Trophoblast cell (in vitro differentiated cells and primary cell): ENCODE measurements around the gene ARHGAP25.

Experiments
- DNase-seq, 2 donors: peaks; one replicate each; pipeline ENCODE4 v3.0.0-alpha.2; 2016
- H2AFZ ChIP-seq: 2 replicates; pipeline ENCODE4 v1.6.1; 2013; ENCODE audit warnings: low read length, moderate library complexity, mild to moderate bottlenecking; ENCODE audit not compliant: insufficient read depth, poor library complexity
- H2AK5ac ChIP-seq: 2 replicates; pipeline ENCODE4 v1.6.1; 2013; ENCODE audit warnings: mild to moderate bottlenecking, low read length
- H2BK120ac ChIP-seq: 2 replicates; pipeline ENCODE4 v1.6.1; 2013; ENCODE audit warnings: low read length, mild to moderate bottlenecking, moderate library complexity; ENCODE audit not compliant: insufficient read depth, poor library complexity
- H2BK12ac ChIP-seq: 2 replicates; pipeline ENCODE4 v1.6.1; 2013; ENCODE audit warnings: mild to moderate bottlenecking, low read length, moderate library complexity
- H2BK5ac ChIP-seq: 2 replicates; pipeline ENCODE4 v1.6.1; 2013; ENCODE audit warnings: low read length, low read depth, moderate library complexity, mild to moderate bottlenecking; ENCODE audit not compliant: poor library complexity
- H3K14ac ChIP-seq: 2 replicates; pipeline ENCODE4 v1.6.1; 2013; ENCODE audit warnings: mild to moderate bottlenecking, low read length
- H3K18ac ChIP-seq: 2 replicates; pipeline ENCODE4 v1.6.1; 2013; ENCODE audit warnings: mild to moderate bottlenecking, low read length
- H3K23ac ChIP-seq: 2 replicates; pipeline ENCODE4 v1.6.1; 2013; ENCODE audit warnings: low read length
- H3K27ac ChIP-seq: 2 replicates; pipeline ENCODE4 v1.5.1; 2013; ENCODE audit warnings: low read depth, mild to moderate bottlenecking, inconsistent platforms, low read length, moderate library complexity
- H3K27me3 ChIP-seq: 2 replicates; pipeline ENCODE4 v1.6.1; 2013; ENCODE audit warnings: inconsistent platforms, mild to moderate bottlenecking, low read length, moderate library complexity; ENCODE audit not compliant: insufficient read depth
- H3K36me3 ChIP-seq, 2 experiments: 1 replicate in 1 of 2; 2 replicates in 1 of 2; pipeline ENCODE4 v1.6.1; 2013; ENCODE audit warnings: low read length in 2 of 2, mild to moderate bottlenecking in 2 of 2, moderate library complexity in 1 of 2; ENCODE audit not compliant: insufficient read depth in 2 of 2, control insufficient read depth in 1 of 2
- H3K4ac ChIP-seq: 2 replicates; pipeline ENCODE4 v1.6.1; 2013; ENCODE audit warnings: low read depth, mild to moderate bottlenecking, low read length, moderate library complexity
- H3K4me1 ChIP-seq, 2 experiments: 1 replicate in 1 of 2; 2 replicates in 1 of 2; pipeline ENCODE4 v1.6.1; 2013; ENCODE audit warnings: low read length in 2 of 2, mild to moderate bottlenecking in 2 of 2, moderate library complexity in 1 of 2; ENCODE audit not compliant: insufficient read depth in 2 of 2, control insufficient read depth in 1 of 2
- H3K4me2 ChIP-seq: 2 replicates; pipeline ENCODE4 v1.6.1; 2013; ENCODE audit warnings: inconsistent platforms, mild to moderate bottlenecking, low read length, moderate library complexity
- H3K4me3 ChIP-seq: 2 replicates; pipeline ENCODE4 v1.5.1; 2013; ENCODE audit warnings: mild to moderate bottlenecking, low read depth, low read length, inconsistent platforms
- H3K79me1 ChIP-seq: one replicate; pipeline ENCODE4 v1.6.1; 2013; ENCODE audit warnings: low read length
- H3K79me2 ChIP-seq: 2 replicates; pipeline ENCODE4 v1.6.1; 2013; ENCODE audit warnings: low read length, mild to moderate bottlenecking; ENCODE audit not compliant: control insufficient read depth, insufficient read depth, poor library complexity
- H3K9ac ChIP-seq: 2 replicates; pipeline ENCODE4 v1.6.1; 2013; ENCODE audit warnings: mild to moderate bottlenecking, low read length
- H3K9me3 ChIP-seq: 2 replicates; pipeline ENCODE4 v1.6.1; 2013; ENCODE audit warnings: low read depth, mild to moderate bottlenecking, control low read depth, inconsistent platforms, low read length; ENCODE audit not compliant: insufficient read depth
- H4K12ac ChIP-seq: 2 replicates; pipeline ENCODE4 v1.6.1; 2013; ENCODE audit warnings: low read depth, mild to moderate bottlenecking, low read length, moderate library complexity
- H4K8ac ChIP-seq: 2 replicates; pipeline ENCODE4 v1.6.1; 2013; ENCODE audit warnings: low read depth, mild to moderate bottlenecking, low read length, moderate library complexity
- H4K91ac ChIP-seq: one replicate; pipeline ENCODE4 v1.6.1; 2013; ENCODE audit warnings: low read depth, mild to moderate bottlenecking, low read length, moderate library complexity
- WGBS: extraction: QIAGEN DNeasy Blood & Tissue Kit; methylation state at CpG from one replicate; pipeline ENCODE4 v1.1.7; 2013; ENCODE audit warnings: missing lambda C conversion rate; ENCODE audit not compliant: insufficient read length, insufficient coverage; ENCODE audit errors: extremely low coverage; 5-methylcytosine and 5-hydroxymethylcytosine counted together

The ARHGAP25 gene

GRCh38 chr2:68769586-68770270, 35.1 kb downstream of the ARHGAP25 start:
- no peaks in the 10 kb centered on the region for H3K9me3 ChIP-seq
- H3K27ac ChIP-seq = no peak overlapping the region
- H3K36me3 ChIP-seq = no peaks in the 10 kb centered on the region
- no peak overlapping the region for H3K9ac ChIP-seq
- no CpG with 5 or more reads among the region's 6 CpGs for WGBS
- H2AFZ ChIP-seq = no peak overlapping the region
- H3K23ac ChIP-seq = no peak overlapping the region
- no peaks in the 10 kb centered on the region for H3K27me3 ChIP-seq
- H3K4me1 ChIP-seq = peaks cover 9 to 15% of the 10 kb centered on the region in 2 experiments
- H3K14ac ChIP-seq = no peak overlapping the region
- no peak for DNase-seq
- H3K4ac ChIP-seq = no peak overlapping the region
- H3K79me2 ChIP-seq = no peaks in the 10 kb centered on the region
- no peak overlapping the region for H4K8ac ChIP-seq
- H3K79me1 ChIP-seq = no peaks in the 10 kb centered on the region
- no peak overlapping the region for H4K12ac ChIP-seq
- no peak overlapping the region for H2AK5ac ChIP-seq
- no peak overlapping the region for H4K91ac ChIP-seq
- H2BK12ac ChIP-seq = no peak overlapping the region
- no peak overlapping the region for H2BK5ac ChIP-seq
- H2BK120ac ChIP-seq = no peak overlapping the region
- H3K4me3 ChIP-seq = no peak overlapping the region
- H3K18ac ChIP-seq = no peak overlapping the region
- no peak overlapping the region for H3K4me2 ChIP-seq

GRCh38 chr2:68770271-68771111, 35.9 kb downstream of the ARHGAP25 start:
- DNase-seq = no peak
- H2AK5ac ChIP-seq = no peak overlapping the region
- no peak overlapping the region for H4K8ac ChIP-seq
- no peaks in the 10 kb centered on the region for H3K9me3 ChIP-seq
- H2BK12ac ChIP-seq = no peak overlapping the region
- no peaks in the 10 kb centered on the region for H3K36me3 ChIP-seq
- H4K91ac ChIP-seq = no peak overlapping the region
- no peak overlapping the region for H3K4me2 ChIP-seq
- no peak overlapping the region for H2BK5ac ChIP-seq
- no peak overlapping the region for H3K18ac ChIP-seq
- no peak overlapping the region for H3K4ac ChIP-seq
- H2BK120ac ChIP-seq = no peak overlapping the region
- no peaks in the 10 kb centered on the region for H3K79me1 ChIP-seq
- H2AFZ ChIP-seq = no peak overlapping the region
- no peaks in the 10 kb centered on the region for H3K27me3 ChIP-seq
- no CpG with 5 or more reads among the region's 6 CpGs for WGBS
- H3K4me3 ChIP-seq = no peak overlapping the region
- no peak overlapping the region for H3K14ac ChIP-seq
- H3K79me2 ChIP-seq = no peaks in the 10 kb centered on the region
- no peak overlapping the region for H3K23ac ChIP-seq
- no peak overlapping the region for H3K9ac ChIP-seq
- H3K4me1 ChIP-seq = peaks cover 9 to 15% of the 10 kb centered on the region in 2 experiments
- no peak overlapping the region for H3K27ac ChIP-seq
- H4K12ac ChIP-seq = no peak overlapping the region

GRCh38 chr2:68771211-68771751, 36.7 kb downstream of the ARHGAP25 start:
- WGBS = no CpG with 5 or more reads among the region's 3 CpGs
- H3K79me1 ChIP-seq = no peaks in the 10 kb centered on the region

GRCh38 chr2:68772109-68772508, 37.5 kb downstream of the ARHGAP25 start:
- no peak overlapping the region for H3K14ac ChIP-seq
- no peak overlapping the region for H3K27ac ChIP-seq
- no peak overlapping the region for H4K91ac ChIP-seq
- H3K79me1 ChIP-seq = no peaks in the 10 kb centered on the region
- no peak overlapping the region for H3K4me2 ChIP-seq
- H3K27me3 ChIP-seq = no peaks in the 10 kb centered on the region
- no peaks in the 10 kb centered on the region for H3K79me2 ChIP-seq
- H3K23ac ChIP-seq = no peak overlapping the region
- no peak overlapping the region for H3K18ac ChIP-seq
- H3K9ac ChIP-seq = no peak overlapping the region
- no peak overlapping the region for H2BK12ac ChIP-seq
- no peak for DNase-seq
- no peaks in the 10 kb centered on the region for H3K36me3 ChIP-seq
- H3K4me1 ChIP-seq = peaks cover 8 to 17% of the 10 kb centered on the region in 2 experiments
- H3K4ac ChIP-seq = no peak overlapping the region
- no peak overlapping the region for H2BK5ac ChIP-seq
- H4K12ac ChIP-seq = no peak overlapping the region
- no peaks in the 10 kb centered on the region for H3K9me3 ChIP-seq
- H4K8ac ChIP-seq = no peak overlapping the region
- no CpG with 5 or more reads among the region's 2 CpGs for WGBS
- no peak overlapping the region for H2AK5ac ChIP-seq
- no peak overlapping the region for H2AFZ ChIP-seq
- H3K4me3 ChIP-seq = no peak overlapping the region
- H2BK120ac ChIP-seq = no peak overlapping the region

More at GRCh38 chr2:68771211-68771751, 36.7 kb downstream of the ARHGAP25 start:
- H3K9me3 ChIP-seq = no peaks in the 10 kb centered on the region
- H4K8ac ChIP-seq = no peak overlapping the region
- peaks cover 6 to 12% of the 10 kb centered on the region in 2 experiments for H3K4me1 ChIP-seq
- no peak overlapping the region for H2BK5ac ChIP-seq
- no peak overlapping the region for H3K27ac ChIP-seq
- no peak overlapping the region for H3K4me2 ChIP-seq
- no peak overlapping the region for H2AFZ ChIP-seq
- no peak overlapping the region for H3K23ac ChIP-seq
- H2AK5ac ChIP-seq = no peak overlapping the region
- H3K4me3 ChIP-seq = no peak overlapping the region
- no peak overlapping the region for H2BK120ac ChIP-seq
- H3K27me3 ChIP-seq = no peaks in the 10 kb centered on the region
- no peak for DNase-seq
- no peak overlapping the region for H4K12ac ChIP-seq
- H4K91ac ChIP-seq = no peak overlapping the region
- H3K9ac ChIP-seq = no peak overlapping the region
- no peak overlapping the region for H2BK12ac ChIP-seq
- no peaks in the 10 kb centered on the region for H3K36me3 ChIP-seq
- no peak overlapping the region for H3K4ac ChIP-seq
- H3K14ac ChIP-seq = no peak overlapping the region
- no peaks in the 10 kb centered on the region for H3K79me2 ChIP-seq
- H3K18ac ChIP-seq = no peak overlapping the region
